HCT116 (cell line): ENCODE results near the gene NFIX. TPM values are rescaled to one million over a fixed set of nuclear protein-coding genes. Genes with fewer than 3 reads are reported as not detected.

Source experiments
- ATAC-seq: fragments of 200-7000 bp; cut with Tn5 transposase; 2 replicates; pipeline ENCODE4 v1.9.1; 2020; ENCODE audit warnings: mild to moderate bottlenecking, moderate library complexity
- BruUV-seq: library from RNA; stranded (reverse); fragments of 400-500 nt; replicated peaks from 2 replicates; lab custom pipeline; 2021; lab: Mats Ljungman, UMichigan
- CTCF ChIA-PET: fragments of 300-600 bp; sonication (Branson Sonifier 250); formaldehyde crosslinking; loops from one replicate; lab custom pipeline; 2021; ENCODE audit warnings: antibody characterized with exemption; lab: Charles Lee
- POLR2A ChIA-PET: fragments of 300-600, 350-600 bp; sonication (Branson Sonifier 250); formaldehyde crosslinking; loops from one replicate; lab custom pipeline; 2021; ENCODE audit warnings: antibody characterized with exemption; lab: Charles Lee
- RAD21 ChIA-PET, 2 experiments: fragments of 300-600 bp; sonication (Branson Sonifier 250); formaldehyde crosslinking; loops; one replicate each; lab custom pipeline; 2023; ENCODE audit warnings: low total read pairs in 2 of 2; ENCODE audit not compliant: uncharacterized antibody in 2 of 2, unreplicated experiment in 2 of 2, low non-redundant PET in 1 of 2; lab: Charles Lee
- DNase-seq: peaks from one replicate; pipeline ENCODE4 v3.0.0-alpha.2; 2010; ENCODE audit warnings: low read depth, low spot score
- H2AFZ ChIP-seq: fragments of 200-600 bp; shearing (Covaris generic), sonication (generic); 2 replicates; pipeline ENCODE4 v1.6.1; 2017; ENCODE audit warnings: low read depth, mixed run types, mixed read lengths, antibody characterized with exemption, low read length; ENCODE audit not compliant: poor library complexity, severe bottlenecking
- H3K27ac ChIP-seq: 2 replicates; pipeline ENCODE4 v1.5.1; 2012; ENCODE audit warnings: low read depth, low read length
- H3K27me3 ChIP-seq: fragments of 200-600 bp; sonication (generic); 2 replicates; pipeline ENCODE4 v1.6.1; 2016; ENCODE audit warnings: mixed run types, low read length, mixed read lengths; ENCODE audit not compliant: insufficient read depth
- H3K36me3 ChIP-seq, 2 experiments: fragments of 200-500 bp in 1 of 2; fragments of 200-600 bp in 1 of 2; sonication (Bioruptor generic) in 1 of 2; sonication (generic) in 1 of 2; 2 replicates each; pipeline versions ENCODE4 v1.5.1 to v1.6.1; 2014 to 2016; ENCODE audit warnings: low read length in 2 of 2, inconsistent platforms in 1 of 2, mixed read lengths in 1 of 2, mixed run types in 1 of 2; ENCODE audit not compliant: insufficient read depth in 2 of 2, control insufficient read depth in 1 of 2
- H3K4me1 ChIP-seq, 2 experiments: fragments of 200-600 bp in 1 of 2; sonication (generic) in 1 of 2; 2 replicates each; pipeline versions ENCODE4 v1.5.1 to v1.6.1; 2012 to 2017; ENCODE audit warnings: low read length in 2 of 2, inconsistent platforms in 1 of 2, mild to moderate bottlenecking in 1 of 2, mixed read lengths in 1 of 2, mixed run types in 1 of 2, moderate library complexity in 1 of 2; ENCODE audit not compliant: insufficient read depth in 2 of 2, control insufficient read depth in 1 of 2
- H3K4me2 ChIP-seq: fragments of 200-600 bp; sonication (generic); 2 replicates; pipeline ENCODE4 v1.6.1; 2017; ENCODE audit warnings: mixed run types, low read length, mixed read lengths
- H3K4me3 ChIP-seq, 2 experiments: fragments of 200-600 bp in 1 of 2; sonication (generic) in 1 of 2; replicated peaks in 1 of 2; 2 replicates each; pipeline ENCODE4 v1.5.1; 2011 to 2016; ENCODE audit warnings: low read length in 2 of 2, control low read depth in 1 of 2, low read depth in 1 of 2, mild to moderate bottlenecking in 1 of 2, mixed read lengths in 1 of 2, mixed run types in 1 of 2
- H3K79me2 ChIP-seq: fragments of 200-600 bp; sonication (generic); 2 replicates; pipeline ENCODE4 v1.6.1; 2017; ENCODE audit warnings: mild to moderate bottlenecking, mixed run types, low read length, moderate library complexity, mixed read lengths; ENCODE audit not compliant: insufficient read depth
- H3K9ac ChIP-seq: fragments of 200-600 bp; sonication (generic); 2 replicates; pipeline ENCODE4 v1.6.1; 2016; ENCODE audit warnings: low read length, mixed read lengths
- H3K9me2 ChIP-seq: fragments of 200-600 bp; sonication (generic), shearing (Covaris generic); 2 replicates; pipeline ENCODE4 v1.6.1; 2017; ENCODE audit warnings: mixed run types, mild to moderate bottlenecking, moderate library complexity; ENCODE audit not compliant: insufficient read depth
- H3K9me3 ChIP-seq, 2 experiments: fragments of 200-500 bp in 1 of 2; fragments of 200-600 bp in 1 of 2; sonication (Bioruptor generic) in 1 of 2; sonication (generic) in 1 of 2; 2 replicates each; pipeline ENCODE4 v1.6.1; 2014 to 2017; ENCODE audit warnings: low read length in 2 of 2, mixed read lengths in 2 of 2, inconsistent platforms in 1 of 2, low read depth in 1 of 2, mild to moderate bottlenecking in 1 of 2, mixed run types in 1 of 2, moderate library complexity in 1 of 2; ENCODE audit not compliant: control insufficient read depth in 1 of 2, insufficient read depth in 1 of 2
- H4K20me1 ChIP-seq: fragments of 200-600 bp; sonication (generic), shearing (Covaris generic); 2 replicates; pipeline ENCODE4 v1.6.1; 2017; ENCODE audit warnings: mixed run types, mild to moderate bottlenecking, moderate library complexity; ENCODE audit not compliant: insufficient read depth
- ATF3 ChIP-seq: IDR thresholded peaks from 2 replicates; pipeline ENCODE4 v1.6.1; 2012
- EGR1 ChIP-seq: IDR thresholded peaks from 2 replicates; pipeline ENCODE4 v1.6.1; 2012; ENCODE audit warnings: low read depth
- ELF1 ChIP-seq: IDR thresholded peaks from 2 replicates; pipeline ENCODE4 v1.6.1; 2012; ENCODE audit warnings: low read depth, borderline replicate concordance
- EZH2 ChIP-seq: fragments of 200-600 bp; sonication (generic); IDR thresholded peaks from 2 replicates; pipeline ENCODE4 v1.6.1; 2017; ENCODE audit warnings: antibody characterized with exemption, mixed run types
- EZH2phosphoT487 ChIP-seq: fragments of 200-600 bp; IDR thresholded peaks from 2 replicates; pipeline ENCODE4 v1.6.1; 2018; ENCODE audit warnings: antibody characterized with exemption, borderline replicate concordance
- REST ChIP-seq: IDR thresholded peaks from 2 replicates; pipeline ENCODE4 v1.6.1; 2012; ENCODE audit warnings: low read depth
- SRF ChIP-seq: IDR thresholded peaks from 2 replicates; pipeline ENCODE4 v1.6.1; 2012; ENCODE audit warnings: low read depth
- ZBTB33 ChIP-seq: IDR thresholded peaks from 2 replicates; pipeline ENCODE4 v1.6.1; 2011; ENCODE audit warnings: mild to moderate bottlenecking, low read length, moderate library complexity; ENCODE audit not compliant: insufficient replicate concordance; ENCODE audit errors: extremely low read depth
- ZNF274 ChIP-seq: fragments of 200-500 bp; sonication (Bioruptor generic); IDR thresholded peaks from 2 replicates; pipeline ENCODE4 v1.6.1; 2014; ENCODE audit warnings: mild to moderate bottlenecking, low read depth, low read length, inconsistent platforms
- intact Hi-C: fragments of 100-400 bp; cut with micrococcal nuclease; formaldehyde crosslinking; loops from 2 replicates; pipeline ENCODE4 v1.10.0; 2022
- total RNA-seq: library from RNA; stranded (reverse); gene quantifications from one replicate; pipeline ENCODE4 v1.2.1, GENCODE V29; 2021; ENCODE audit not compliant: unreplicated experiment

Gene NFIX
- total RNA-seq, 1 experiment from 2014 or later: 34.8 TPM

- H4K20me1 ChIP-seq: no peaks in the 10 kb centered on the region; the same call in 1 of the 2 replicates
- no peaks in the 10 kb centered on the region for H3K36me3 ChIP-seq
- no peak overlapping the region for H3K27ac ChIP-seq
- TF ChIP-seq ZNF274: no peak
- no peak for TF ChIP-seq EZH2phosphoT487
- no peak for TF ChIP-seq SRF
- no peak for TF ChIP-seq ATF3
- no peak for TF ChIP-seq EGR1
- no peak for TF ChIP-seq ELF1
- TF ChIP-seq ZBTB33: no peak
- TF ChIP-seq EZH2: no peak
- no peak for TF ChIP-seq REST
- ChIA-PET RAD21 (no interaction called here), POLR2A (interaction anchor here (0.8 kb wide), 1 partner anchor 49 kb away, joined by 5 read pairs; no protein-coding TSS in a partner anchor), CTCF (no interaction called here)
- H3K9me2 ChIP-seq: no peaks in the 10 kb centered on the region
- no peaks in the 10 kb centered on the region for H3K79me2 ChIP-seq
- no peak overlapping the region for H3K9ac ChIP-seq
- H3K4me2 ChIP-seq: no peak overlapping the region
- no TSS peak for BruUV-seq
- DNase-seq (no peak), ATAC-seq (no peak)
- H3K9me3 ChIP-seq: no peaks in the 10 kb centered on the region
- peaks cover 16 to 23% of the 10 kb centered on the region in 2 experiments for H3K4me1 ChIP-seq
- no peaks in the 10 kb centered on the region for H3K27me3 ChIP-seq
- no peak overlapping the region for H2AFZ ChIP-seq
- H3K4me3 ChIP-seq: no peak overlapping the region
- intact Hi-C loops: no loop called here
These were observed 15.8 kb downstream of the NFIX start for GRCh38 chr19:13010992-13011652.
